ENCODE results near the gene LCNL1. TPM values are rescaled to one million over a fixed set of nuclear protein-coding genes. Genes with fewer than 3 reads are reported as not detected.

The LCNL1 gene
- total RNA-seq, 1 donor from 2014 or later = 5.1 TPM

- intact Hi-C loops (cut with DNase I) = no loop called here
- Histone ChIP-seq H3K4me1 (peaks cover 5% of the 10 kb centered on the region), H3K36me3 (no peaks in the 10 kb centered on the region), H3K27me3 (peaks cover 23% of the 10 kb centered on the region), H3K27ac (no peak overlapping the region), H3K4me3 (no peak overlapping the region), H3K9me3 (no peaks in the 10 kb centered on the region)
- ATAC-seq (no peak), DNase-seq (no peak)
- TF ChIP-seq, protein P1, sequence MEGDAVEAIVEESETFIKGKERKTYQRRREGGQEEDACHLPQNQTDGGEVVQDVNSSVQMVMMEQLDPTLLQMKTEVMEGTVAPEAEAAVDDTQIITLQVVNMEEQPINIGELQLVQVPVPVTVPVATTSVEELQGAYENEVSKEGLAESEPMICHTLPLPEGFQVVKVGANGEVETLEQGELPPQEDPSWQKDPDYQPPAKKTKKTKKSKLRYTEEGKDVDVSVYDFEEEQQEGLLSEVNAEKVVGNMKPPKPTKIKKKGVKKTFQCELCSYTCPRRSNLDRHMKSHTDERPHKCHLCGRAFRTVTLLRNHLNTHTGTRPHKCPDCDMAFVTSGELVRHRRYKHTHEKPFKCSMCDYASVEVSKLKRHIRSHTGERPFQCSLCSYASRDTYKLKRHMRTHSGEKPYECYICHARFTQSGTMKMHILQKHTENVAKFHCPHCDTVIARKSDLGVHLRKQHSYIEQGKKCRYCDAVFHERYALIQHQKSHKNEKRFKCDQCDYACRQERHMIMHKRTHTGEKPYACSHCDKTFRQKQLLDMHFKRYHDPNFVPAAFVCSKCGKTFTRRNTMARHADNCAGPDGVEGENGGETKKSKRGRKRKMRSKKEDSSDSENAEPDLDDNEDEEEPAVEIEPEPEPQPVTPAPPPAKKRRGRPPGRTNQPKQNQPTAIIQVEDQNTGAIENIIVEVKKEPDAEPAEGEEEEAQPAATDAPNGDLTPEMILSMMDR (IDR thresholded peaks at IDR 0.05) = no peak
These were observed 2.3 kb downstream of the LCNL1 start for GRCh38 chr9:136985027-136985602.

- Histone ChIP-seq H3K27me3 (peaks cover 23% of the 10 kb centered on the region), H3K27ac (no peak overlapping the region), H3K9me3 (no peaks in the 10 kb centered on the region), H3K36me3 (no peaks in the 10 kb centered on the region), H3K4me3 (no peak overlapping the region), H3K4me1 (peaks cover 5% of the 10 kb centered on the region)
- ATAC-seq (no peak), DNase-seq (no peak)
- intact Hi-C loops (cut with DNase I) = no loop called here
- TF ChIP-seq, protein P1 (IDR thresholded peaks at IDR 0.05) = no peak
These were observed 3.1 kb downstream of the LCNL1 start for GRCh38 chr9:136985853-136986252.

DNA sequence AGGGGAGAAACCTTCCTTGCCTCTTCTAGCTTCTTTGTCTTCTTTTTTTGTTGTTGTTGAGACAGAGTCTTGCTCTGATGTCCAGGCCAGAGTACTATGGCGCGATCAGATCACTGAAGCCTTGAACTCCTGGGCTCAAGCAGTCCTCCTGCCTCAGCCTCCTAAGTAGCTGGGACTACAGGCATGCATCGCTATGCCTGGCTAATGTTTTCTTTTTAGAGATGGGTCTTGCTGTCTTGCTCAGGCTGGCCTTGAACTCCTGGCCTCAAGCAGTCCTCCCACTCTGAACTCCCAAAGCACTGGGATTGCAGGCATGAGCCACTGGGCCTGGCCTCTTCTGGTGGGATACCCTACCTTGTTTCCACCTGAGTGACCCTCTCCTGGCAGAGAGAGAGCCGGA is 6.1 kb downstream of the LCNL1 start:
- TF ChIP-seq, protein P1 (IDR thresholded peaks at IDR 0.05) = no peak
- H3K36me3 ChIP-seq = peaks cover 2% of the 10 kb centered on the region
- ATAC-seq (no peak), DNase-seq (no peak)
- H3K4me1 ChIP-seq = peaks cover 12% of the 10 kb centered on the region
- peaks cover 23% of the 10 kb centered on the region for H3K27me3 ChIP-seq
- H3K4me3 ChIP-seq = no peak overlapping the region
- intact Hi-C loops (cut with DNase I) = no loop called here
- no peaks in the 10 kb centered on the region for H3K9me3 ChIP-seq
- no peak overlapping the region for H3K27ac ChIP-seq

DNA sequence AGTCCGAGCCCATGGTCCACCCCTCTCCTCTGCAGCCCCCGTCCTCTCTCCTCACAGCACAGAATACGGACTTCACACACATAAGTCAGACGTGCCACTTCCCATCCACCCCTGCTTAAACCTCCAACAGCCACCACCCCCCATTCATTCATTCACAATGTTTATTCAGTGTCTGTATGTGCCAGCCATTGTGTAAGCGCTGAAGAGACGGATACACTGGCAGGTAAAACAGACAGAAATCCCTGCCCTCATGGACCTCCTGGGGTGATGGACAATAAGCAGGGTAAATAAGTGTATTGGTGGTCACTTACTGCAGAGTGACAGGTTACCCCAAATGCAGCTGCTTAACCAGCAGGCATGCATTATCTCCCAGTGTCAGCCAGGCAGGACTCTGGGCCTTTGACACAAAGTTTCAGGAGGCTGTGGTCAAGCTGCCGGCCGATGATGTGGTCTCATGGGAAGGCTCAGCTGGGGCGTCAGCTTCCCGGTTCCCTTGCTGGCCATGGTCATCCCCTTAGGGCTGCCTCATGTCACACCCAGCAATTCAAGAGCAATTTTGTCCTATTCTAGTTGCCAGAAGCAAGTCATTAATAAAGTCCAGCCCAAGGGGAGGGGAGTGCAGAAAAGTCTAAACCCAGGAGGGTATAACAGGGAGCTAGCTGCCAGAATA is 7.6 kb downstream of the LCNL1 start:
- H3K27me3 ChIP-seq = peaks cover 11% of the 10 kb centered on the region
- no peak overlapping the region for H3K4me3 ChIP-seq
- H3K4me1 ChIP-seq = peaks cover 24% of the 10 kb centered on the region
- peaks cover 13% of the 10 kb centered on the region for H3K36me3 ChIP-seq
- H3K27ac ChIP-seq = no peak overlapping the region
- TF ChIP-seq, protein P1 (IDR thresholded peaks at IDR 0.05) = no peak
- DNase-seq (no peak), ATAC-seq (no peak)
- intact Hi-C loops (cut with DNase I) = no loop called here
- no peaks in the 10 kb centered on the region for H3K9me3 ChIP-seq

GRCh38 chr9:136991993-136992818 is 9.4 kb downstream of the LCNL1 start, which contains the start of gene PAXX:
PAXX (plus strand) TSS chr9:136992422; CDS start chr9:136992444, 22 bp downstream.
- Histone ChIP-seq H3K36me3 (peaks cover 13% of the 10 kb centered on the region), H3K4me3 (peak within 1 kb of the TSS; percentile 84), H3K4me1 (peaks cover 41% of the 10 kb centered on the region), H3K9me3 (no peaks in the 10 kb centered on the region), H3K27me3 (no peaks in the 10 kb centered on the region), H3K27ac (peak within 1 kb of the TSS; percentile 85)
- DNase-seq (peak; percentile 98), ATAC-seq (peak; percentile 88)
- TF ChIP-seq, protein P1 (IDR thresholded peaks at IDR 0.05) = no peak
- intact Hi-C loops (cut with DNase I) = no loop called here
